Esophagus muscularis mucosa (tissue), 3 donors: ENCODE results near the gene CFAP68.

ENCODE experiments used
- CTCF ChIP-seq, 3 experiments: fragments of 200-600 bp in 2 of 3; fragments of 450-650 bp in 1 of 3; sonication (generic) in 2 of 3; IDR thresholded peaks; one replicate each; pipeline ENCODE4 v1.5.1; 2017 to 2019; ENCODE audit warnings: antibody characterized with exemption in 3 of 3, mild to moderate bottlenecking in 2 of 3, moderate library complexity in 1 of 3
- POLR2A ChIP-seq: fragments of 450-650 bp; IDR thresholded peaks from one replicate; pipeline ENCODE4 v1.6.1; 2017; ENCODE audit warnings: antibody characterized with exemption, moderate library complexity, mild to moderate bottlenecking, low read depth
- POLR2AphosphoS5 ChIP-seq, 2 donors: sonication (generic); formaldehyde crosslinking; IDR thresholded peaks; one replicate each; pipeline ENCODE4 v1.6.1; 2017; ENCODE audit warnings: antibody characterized with exemption in 2 of 2

GRCh38 chr11:111913031-111913861 lies 33.9 kb downstream of the CFAP68 start:
- no peak for TF ChIP-seq CTCF (IDR thresholded peaks at IDR 0.05)
- TF ChIP-seq POLR2AphosphoS5 (IDR thresholded peaks at IDR 0.05) = peak in 1 of 2 donors; percentile 59
- TF ChIP-seq POLR2A = no peak
